IPS DF 4.7 (cell line): ENCODE data around the gene DALRD3.

ENCODE experiments used
- DNase-seq: peaks from one replicate; pipeline ENCODE4 v3.0.0-alpha.2; 2013; ENCODE audit warnings: low spot score; ENCODE audit errors: extremely low read depth

The DALRD3 gene

DNA sequence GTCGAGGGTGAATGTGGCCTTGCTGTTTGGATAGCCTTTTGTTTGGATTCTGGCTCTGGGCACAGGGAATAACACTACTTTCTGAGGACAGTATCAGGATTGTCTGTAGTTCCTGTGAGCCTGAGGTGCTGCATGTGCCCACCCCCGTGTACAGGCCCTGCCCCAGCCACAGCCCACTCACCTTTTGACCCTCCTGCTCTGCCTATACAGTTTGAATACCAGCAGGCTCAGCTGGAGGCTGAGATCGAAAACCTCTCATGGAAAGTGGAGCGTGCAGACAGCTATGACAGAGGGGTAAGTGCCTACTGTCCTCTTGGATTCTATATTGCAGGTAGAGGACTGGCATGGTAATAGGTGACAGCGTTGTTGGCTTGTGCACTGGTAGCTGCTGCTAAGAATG lies 35.7 kb downstream of the DALRD3 start:
- DNase-seq = no peak

DNA sequence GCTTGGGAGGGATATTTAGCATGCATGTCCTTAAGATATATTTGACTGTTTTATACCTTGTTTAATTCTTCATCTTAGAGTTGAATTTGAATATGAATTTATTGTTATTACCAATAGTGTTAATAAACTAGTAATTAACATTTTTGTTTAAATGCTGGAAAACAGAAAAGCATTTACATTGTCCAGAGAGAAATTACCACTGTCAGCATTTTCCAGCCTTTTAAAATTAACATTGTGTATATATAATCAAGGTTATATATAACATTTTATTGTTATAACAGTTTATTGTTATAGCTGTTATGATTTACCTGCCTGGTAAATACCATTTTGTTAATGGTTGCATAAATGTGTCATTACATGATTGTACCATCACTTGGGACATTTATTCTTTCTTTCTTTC lies 36.4 kb downstream of the DALRD3 start:
- no peak for DNase-seq

DNA sequence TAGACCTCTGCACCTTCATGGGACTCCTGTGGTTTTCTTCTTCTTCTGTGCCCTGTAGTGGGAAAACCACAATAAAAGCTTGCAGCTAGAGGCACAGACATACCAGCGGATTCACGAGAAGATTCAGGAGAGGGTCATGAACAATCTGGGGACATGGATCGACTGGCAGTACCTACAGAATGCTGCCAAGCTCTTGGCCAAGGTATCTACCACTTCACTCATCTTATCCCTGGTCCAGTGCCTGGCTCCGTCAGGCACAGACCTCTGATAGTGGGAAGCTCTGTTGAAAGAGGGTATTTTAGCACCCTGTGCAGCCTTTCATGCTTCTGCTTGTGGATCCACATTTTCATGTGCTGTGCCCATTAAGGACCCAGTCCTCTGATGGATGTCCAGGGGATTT lies 38.1 kb downstream of the DALRD3 start:
- no peak for DNase-seq

DNA sequence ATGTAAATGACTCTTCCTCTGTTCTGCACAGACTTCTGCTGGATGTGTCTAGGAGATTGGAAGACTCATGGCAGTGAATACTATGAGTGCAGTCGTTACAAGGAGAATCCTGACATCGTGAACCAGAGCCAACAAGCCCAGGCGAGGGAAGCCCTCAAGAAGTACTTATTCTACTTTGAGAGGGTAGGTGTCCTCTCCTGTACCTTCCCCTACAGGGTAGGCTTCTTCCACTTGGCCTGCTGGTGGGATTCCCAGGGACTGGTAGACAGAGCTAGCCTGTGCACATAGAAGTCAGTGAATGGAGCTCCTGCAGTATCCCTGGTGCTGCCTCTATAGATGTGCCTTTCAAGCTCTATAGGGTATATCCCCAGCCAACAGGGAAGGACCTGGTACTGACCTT lies 38.9 kb downstream of the DALRD3 start:
- no peak for DNase-seq

DNA sequence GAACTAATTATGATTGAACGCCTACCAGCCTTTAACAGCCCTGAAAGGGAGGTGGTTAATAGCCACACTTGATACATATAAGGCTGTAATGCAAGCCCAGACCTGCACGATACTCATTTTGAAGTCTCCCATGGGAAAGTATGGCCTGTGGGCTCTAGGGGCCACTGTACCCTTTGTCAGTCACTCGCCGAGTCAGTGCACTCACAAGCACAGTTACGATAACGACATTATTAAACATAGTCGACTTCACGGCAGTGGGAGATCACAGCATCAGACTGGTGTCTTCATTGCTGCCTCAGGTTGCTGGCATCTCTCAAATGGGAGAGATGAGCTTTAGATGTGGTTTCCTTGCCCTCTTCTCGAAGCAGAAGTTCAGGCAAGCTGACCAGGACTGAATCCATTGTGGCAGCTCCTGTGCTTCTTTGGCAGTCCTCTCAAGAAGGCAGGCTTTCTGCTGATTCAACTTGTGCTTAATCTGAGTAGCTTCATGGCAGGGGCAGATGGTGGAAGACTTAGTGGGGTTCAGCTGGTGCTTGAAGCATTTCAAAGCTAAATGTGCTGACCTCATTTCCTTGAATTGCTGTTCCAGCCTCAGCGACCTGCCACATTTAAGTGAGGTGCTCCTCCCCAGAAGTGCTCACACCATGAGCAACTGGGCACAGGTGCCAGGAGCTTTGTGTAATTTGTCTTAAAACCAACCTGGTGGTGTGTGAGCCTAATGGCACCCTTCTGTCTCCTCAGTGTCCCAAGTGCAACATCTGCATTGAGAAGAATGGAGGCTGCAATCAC lies 44.1 kb downstream of the DALRD3 start:
- no peak for DNase-seq

DNA sequence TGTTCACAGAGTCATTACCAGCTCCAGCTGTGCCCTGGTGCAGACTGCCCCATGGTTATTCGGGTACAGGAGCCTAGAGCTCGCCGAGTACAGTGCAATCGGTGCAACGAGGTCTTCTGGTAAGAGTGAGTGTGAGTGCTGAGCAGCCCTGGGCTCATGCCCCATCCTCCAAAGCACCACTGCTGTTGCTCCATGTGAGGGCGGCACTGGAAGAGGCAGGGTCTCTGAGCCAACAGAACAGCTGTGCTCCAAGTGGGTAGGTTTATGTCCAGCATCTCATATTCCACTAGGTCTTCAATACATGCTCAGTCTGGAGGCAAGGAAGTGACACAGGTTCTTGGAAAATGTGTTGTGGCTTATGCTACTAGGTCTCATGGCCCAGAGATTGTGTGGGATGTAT lies 47.8 kb downstream of the DALRD3 start:
- DNase-seq = no peak

DNA sequence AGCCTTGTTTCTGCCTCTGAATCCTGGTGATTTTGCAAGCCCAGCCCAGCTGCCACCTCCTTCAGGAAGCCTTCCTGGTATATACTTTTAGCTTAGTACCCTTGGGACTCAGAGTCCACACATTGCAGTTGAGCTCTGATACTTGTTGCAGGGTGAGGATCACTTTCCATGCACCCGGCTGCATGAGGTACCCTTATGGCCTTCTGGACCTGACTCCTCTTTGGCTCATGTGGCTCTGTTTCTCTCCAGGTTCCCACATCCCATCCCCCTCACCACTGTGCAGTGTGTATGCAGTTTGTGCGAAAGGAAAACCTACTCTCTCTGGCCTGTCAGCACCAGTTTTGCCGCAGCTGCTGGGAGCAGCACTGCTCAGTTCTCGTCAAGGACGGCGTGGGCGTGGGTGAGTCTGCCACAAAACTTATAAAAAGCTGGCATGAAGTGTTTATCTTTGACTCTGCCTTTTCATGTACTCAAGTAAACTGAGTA lies 51.5 kb downstream of the DALRD3 start:
- no peak for DNase-seq

DNA sequence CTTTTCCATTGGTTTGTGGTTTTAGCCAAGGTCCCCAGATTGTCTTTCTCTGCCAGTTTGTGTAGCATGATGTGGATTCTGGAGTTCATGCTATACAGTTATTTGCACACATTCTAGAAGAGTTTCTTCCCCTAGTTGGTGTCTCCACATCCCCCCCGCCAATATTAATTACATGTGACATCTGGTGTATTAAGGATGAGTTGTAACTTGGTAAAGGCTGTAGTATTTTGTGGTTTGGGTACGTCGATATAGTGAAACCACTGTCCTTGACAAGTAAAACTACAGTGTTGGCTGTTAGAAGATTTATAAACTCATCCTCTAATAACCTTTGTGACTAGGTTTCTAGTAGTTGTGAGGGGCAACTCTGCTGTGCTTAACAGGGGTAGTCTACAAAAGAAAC lies 52.0 kb downstream of the DALRD3 start:
- no peak for DNase-seq
